ENCODE results near the gene CRTAC1.

- TF ChIP-seq POLR2A (IDR thresholded peaks at IDR 0.05) (no peak), CTCF (IDR thresholded peaks at IDR 0.05 in 8 of 11, conservative IDR thresholded peaks at IDR 0.05 in 3 of 11) (no peak)
These were observed 32.0 kb upstream of the CRTAC1 start for GRCh38 chr10:98062424-98062823.

Measured in spleen (tissue), 7 donors.